Activated CD4-positive, alpha-beta memory T cell treated with anti-CD3 and anti-CD28 coated beads for 36 hours (primary cell): ENCODE results near the gene GOLT1B. TPM values are rescaled to one million over a fixed set of nuclear protein-coding genes. Genes with fewer than 3 reads are reported as not detected.

Experiments used
- CTCF ChIA-PET: fragments of 350-600 bp; sonication (Branson Sonifier 250); formaldehyde crosslinking; loops from one replicate; lab custom pipeline; 2021; ENCODE audit warnings: antibody characterized with exemption, inconsistent platforms; lab: Charles Lee
- POLR2A ChIA-PET: fragments of 350-600 bp; sonication (Branson Sonifier 250); formaldehyde crosslinking; loops from one replicate; lab custom pipeline; 2021; ENCODE audit warnings: antibody characterized with exemption; lab: Charles Lee
- DNase-seq: peaks from one replicate; pipeline ENCODE4 v3.0.0-alpha.2; 2020
- H3K27ac Mint-ChIP-seq: one replicate; pipeline ENCODE4 v1.8.0; 2021; ENCODE audit warnings: mixed read lengths
- H3K27me3 Mint-ChIP-seq: one replicate; pipeline ENCODE4 v1.8.0; 2021; ENCODE audit warnings: mixed read lengths
- H3K36me3 Mint-ChIP-seq: one replicate; pipeline ENCODE4 v1.8.0; 2021; ENCODE audit warnings: mixed read lengths
- H3K4me1 Mint-ChIP-seq: one replicate; pipeline ENCODE4 v1.8.0; 2021; ENCODE audit warnings: low read depth, mixed read lengths
- H3K4me3 Mint-ChIP-seq: one replicate; pipeline ENCODE4 v1.8.0; 2021; ENCODE audit warnings: mild to moderate bottlenecking, mixed read lengths
- H3K9me3 Mint-ChIP-seq: one replicate; pipeline ENCODE4 v1.8.0; 2021; ENCODE audit warnings: mixed read lengths
- intact Hi-C: fragments of 100-400 bp; cut with micrococcal nuclease; formaldehyde crosslinking; loops from one replicate; pipeline ENCODE4 v1.15.1; 2023
- total RNA-seq, 2 experiments: library from RNA; stranded (reverse); gene quantifications; one replicate each; pipeline ENCODE4 v1.2.3, GENCODE V29; 2021

Gene GOLT1B
- total RNA-seq, 2 experiments from 2014 or later, result 43.6 to 45.2 TPM

- intact Hi-C loops, result loop anchor here (5.0 kb wide), 1 partner anchor 72 kb away; no protein-coding TSS in a partner anchor
- Mint-ChIP-seq H3K9me3 (no peaks in the 10 kb centered on the region), H3K36me3 (no peaks in the 10 kb centered on the region), H3K27me3 (no peaks in the 10 kb centered on the region), H3K4me1 (peaks cover 7% of the 10 kb centered on the region), H3K27ac (no peak overlapping the region), H3K4me3 (no peak overlapping the region)
- no peak for DNase-seq
- POLR2A ChIA-PET, result no interaction called here
- CTCF ChIA-PET, result no interaction called here
Observed at GRCh38 chr12:21545557-21545956, 44.0 kb downstream of the GOLT1B start.

GRCh38 chr12:21546716-21547115 is 45.1 kb downstream of the GOLT1B start:
- Mint-ChIP-seq H3K9me3 (no peaks in the 10 kb centered on the region), H3K27ac (no peak overlapping the region)
- POLR2A ChIA-PET, result no interaction called here

GRCh38 chr12:21547437-21547836 is 45.8 kb downstream of the GOLT1B start:
- Mint-ChIP-seq H3K27ac (no peak overlapping the region), H3K27me3 (no peaks in the 10 kb centered on the region), H3K4me3 (no peak overlapping the region), H3K36me3 (no peaks in the 10 kb centered on the region), H3K9me3 (no peaks in the 10 kb centered on the region), H3K4me1 (peaks cover 5% of the 10 kb centered on the region)
- intact Hi-C loops, result loop anchor here (5.0 kb wide), 1 partner anchor 70 kb away; no protein-coding TSS in a partner anchor
- ChIA-PET CTCF (no interaction called here), POLR2A (no interaction called here)
- peak; percentile 31 for DNase-seq

More at GRCh38 chr12:21546716-21547115, 45.1 kb downstream of the GOLT1B start:
- intact Hi-C loops, result loop anchor here (5.0 kb wide), 1 partner anchor 71 kb away; no protein-coding TSS in a partner anchor
- Mint-ChIP-seq H3K27me3 (no peaks in the 10 kb centered on the region), H3K4me1 (peaks cover 5% of the 10 kb centered on the region), H3K4me3 (no peak overlapping the region), H3K36me3 (no peaks in the 10 kb centered on the region)
- CTCF ChIA-PET, result no interaction called here
- no peak for DNase-seq

DNA sequence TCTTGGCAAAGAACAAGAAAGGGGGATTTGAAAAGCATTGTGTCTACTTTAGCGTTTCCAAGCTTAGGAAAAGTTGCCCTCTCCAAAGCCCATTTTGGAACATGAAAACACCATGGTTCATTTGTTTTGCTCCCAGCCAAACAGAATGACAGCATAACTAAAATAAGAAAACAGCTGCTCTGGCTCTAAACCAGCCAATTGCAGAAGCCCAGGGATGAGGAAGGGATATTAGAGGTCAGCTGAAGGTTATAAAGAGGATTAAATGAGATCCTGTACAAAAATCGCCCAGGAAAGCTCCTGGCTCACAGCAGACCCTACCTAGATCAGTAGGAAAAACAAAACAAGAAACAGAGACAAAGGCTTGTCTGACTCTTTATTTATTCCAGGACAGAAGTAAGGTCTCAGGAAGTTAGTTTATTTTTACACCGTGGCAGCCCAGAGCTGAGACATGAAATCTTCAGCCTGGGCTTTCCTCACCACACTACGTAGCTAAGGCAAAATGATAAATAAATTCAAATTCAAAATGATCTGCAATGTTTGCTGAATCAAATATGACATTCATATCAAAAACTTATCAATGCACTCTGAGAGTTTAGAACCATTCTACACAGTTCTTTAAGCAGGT is 50.4 kb downstream of the GOLT1B start:
- Mint-ChIP-seq H3K4me1 (peaks cover 5% of the 10 kb centered on the region), H3K27ac (no peak overlapping the region), H3K9me3 (no peaks in the 10 kb centered on the region), H3K4me3 (no peak overlapping the region), H3K36me3 (no peaks in the 10 kb centered on the region), H3K27me3 (no peaks in the 10 kb centered on the region)
- POLR2A ChIA-PET, result no interaction called here
- CTCF ChIA-PET, result interaction anchor here (0.7 kb wide), 1 partner anchor 765 kb away, joined by 6 read pairs; no protein-coding TSS in a partner anchor
- DNase-seq, result no peak
- intact Hi-C loops, result no loop called here

DNA sequence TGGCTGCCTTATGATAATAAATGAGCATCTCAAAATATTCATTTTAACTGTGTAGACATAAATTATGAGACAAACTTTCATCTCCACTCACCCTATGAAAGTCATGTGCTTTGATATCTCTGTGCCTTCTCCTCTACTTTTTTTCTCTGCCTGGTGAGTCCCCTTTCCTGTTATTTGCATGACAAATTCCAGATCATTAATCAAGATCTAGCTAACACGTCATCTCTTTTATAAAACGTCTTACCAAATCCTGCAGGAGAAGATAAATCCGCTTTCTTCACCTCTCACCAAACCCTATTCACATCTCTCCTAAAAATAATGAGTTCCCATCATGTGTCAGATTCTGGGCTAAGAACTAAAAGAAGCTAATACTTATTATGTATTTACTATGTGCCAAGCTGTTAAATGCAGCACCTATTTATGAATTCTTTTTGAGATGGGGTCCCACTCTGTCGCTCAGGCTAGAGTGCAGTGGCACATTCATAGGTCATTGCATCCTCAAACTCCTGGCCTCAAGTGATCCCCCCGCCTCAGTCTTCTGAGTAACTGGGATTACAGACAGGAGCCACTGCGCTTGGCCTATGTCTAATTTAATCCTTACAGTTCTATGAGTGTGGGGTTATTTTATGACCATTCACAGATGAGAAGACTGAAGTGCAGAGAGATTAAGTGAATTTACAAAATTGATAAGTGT is 51.2 kb downstream of the GOLT1B start:
- Mint-ChIP-seq H3K27ac (no peak overlapping the region), H3K27me3 (no peaks in the 10 kb centered on the region), H3K36me3 (no peaks in the 10 kb centered on the region), H3K4me1 (no peaks in the 10 kb centered on the region), H3K9me3 (no peaks in the 10 kb centered on the region), H3K4me3 (no peak overlapping the region)
- ChIA-PET CTCF (no interaction called here), POLR2A (no interaction called here)
- intact Hi-C loops, result no loop called here
- DNase-seq, result no peak

- Mint-ChIP-seq H3K4me3 (no peak overlapping the region), H3K27me3 (no peaks in the 10 kb centered on the region), H3K27ac (no peak overlapping the region), H3K9me3 (no peaks in the 10 kb centered on the region), H3K4me1 (no peaks in the 10 kb centered on the region), H3K36me3 (no peaks in the 10 kb centered on the region)
- intact Hi-C loops, result no loop called here
- ChIA-PET POLR2A (no interaction called here), CTCF (no interaction called here)
- no peak for DNase-seq
Observed at GRCh38 chr12:21553329-21553675, 51.7 kb downstream of the GOLT1B start.

GRCh38 chr12:21558100-21558679 is 56.6 kb downstream of the GOLT1B start:
- Mint-ChIP-seq H3K4me3 (no peak overlapping the region), H3K27ac (no peak overlapping the region), H3K4me1 (peaks cover 11% of the 10 kb centered on the region), H3K9me3 (no peaks in the 10 kb centered on the region), H3K27me3 (no peaks in the 10 kb centered on the region), H3K36me3 (peaks cover 1% of the 10 kb centered on the region)
- CTCF ChIA-PET, result interaction anchor here (1.4 kb wide), 1 partner anchor 122 kb away, joined by 4 read pairs; no protein-coding TSS in a partner anchor
- no peak for DNase-seq
- intact Hi-C loops, result no loop called here
- POLR2A ChIA-PET, result no interaction called here

GRCh38 chr12:21559855-21560569 is 58.4 kb downstream of the GOLT1B start:
- DNase-seq, result no peak
- peaks cover 1% of the 10 kb centered on the region for H3K36me3 Mint-ChIP-seq
- H3K27ac Mint-ChIP-seq, result peak overlapping the region; percentile 82
- H3K27me3 Mint-ChIP-seq, result no peaks in the 10 kb centered on the region
- intact Hi-C loops, result loop anchor here (1.0 to 5.0 kb wide), 3 partner anchors 21 to 107 kb away; no protein-coding TSS in a partner anchor
- no peaks in the 10 kb centered on the region for H3K9me3 Mint-ChIP-seq
- H3K4me1 Mint-ChIP-seq, result peaks cover 11% of the 10 kb centered on the region
- CTCF ChIA-PET, result interaction anchor here (0.5 to 1.2 kb wide), 3 partner anchors 12 to 50 kb away, joined by 3 to 4 read pairs (median 3); no protein-coding TSS in a partner anchor
- POLR2A ChIA-PET, result interaction anchor here (1.8 kb wide), 1 partner anchor 56 kb away, joined by 5 read pairs; no protein-coding TSS in a partner anchor
- no peak overlapping the region for H3K4me3 Mint-ChIP-seq

DNA sequence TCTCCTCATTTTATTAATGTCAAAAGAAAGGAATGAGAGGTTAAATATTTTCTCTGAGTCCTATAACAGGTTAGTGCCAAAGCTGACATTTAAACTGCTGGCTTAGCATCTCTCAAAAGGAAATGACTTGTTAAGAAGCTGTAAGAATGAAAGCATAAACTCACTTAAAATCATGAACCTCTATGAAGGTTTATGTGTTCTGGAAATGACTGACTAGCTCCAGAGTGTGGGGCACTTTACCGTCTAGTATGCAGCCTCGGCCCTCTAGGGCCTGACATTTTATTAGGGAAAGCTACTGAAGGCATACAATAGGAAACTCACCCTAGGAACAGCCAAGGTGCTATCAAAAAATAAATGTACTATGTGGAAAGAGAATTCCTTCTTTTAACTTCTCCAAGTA is 59.6 kb downstream of the GOLT1B start:
- Mint-ChIP-seq H3K4me1 (peaks cover 11% of the 10 kb centered on the region), H3K27ac (peak overlapping the region; percentile 49), H3K27me3 (no peaks in the 10 kb centered on the region), H3K36me3 (peaks cover 1% of the 10 kb centered on the region), H3K4me3 (no peak overlapping the region), H3K9me3 (no peaks in the 10 kb centered on the region)
- POLR2A ChIA-PET, result interaction anchor here (1.2 to 1.8 kb wide), 2 partner anchors 54 to 60 kb away, joined by 5 read pairs; partner anchors contain the start of genes GOLT1B and RECQL
- no peak for DNase-seq
- intact Hi-C loops, result loop anchor here (5.0 kb wide), 1 partner anchor 56 kb away; no protein-coding TSS in a partner anchor
- CTCF ChIA-PET, result no interaction called here

DNA sequence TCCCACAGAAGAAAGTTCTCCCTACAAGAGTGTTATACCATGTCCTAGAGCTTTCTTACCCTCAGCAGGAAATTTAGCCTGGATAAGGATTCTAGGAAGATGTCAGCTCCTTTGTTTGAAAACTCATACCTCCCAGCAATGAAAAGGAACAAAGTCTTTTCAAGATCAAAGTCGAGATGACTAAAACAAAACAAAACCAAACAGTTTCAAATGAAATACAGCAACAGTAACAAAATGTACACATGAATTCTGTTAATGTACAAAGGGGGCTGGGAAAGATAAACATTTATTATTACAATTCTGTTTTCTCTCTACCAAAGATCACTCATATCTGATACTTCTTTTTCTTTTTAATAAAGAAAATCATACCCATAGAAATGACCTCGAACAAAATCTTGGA is 61.3 kb downstream of the GOLT1B start:
- ChIA-PET CTCF (no interaction called here), POLR2A (no interaction called here)
- Mint-ChIP-seq H3K9me3 (no peaks in the 10 kb centered on the region), H3K27ac (no peak overlapping the region), H3K36me3 (peaks cover 1% of the 10 kb centered on the region), H3K27me3 (no peaks in the 10 kb centered on the region), H3K4me1 (peaks cover 11% of the 10 kb centered on the region), H3K4me3 (no peak overlapping the region)
- intact Hi-C loops, result loop anchor here (5.0 kb wide), 1 partner anchor 54 kb away; no protein-coding TSS in a partner anchor
- DNase-seq, result no peak

DNA sequence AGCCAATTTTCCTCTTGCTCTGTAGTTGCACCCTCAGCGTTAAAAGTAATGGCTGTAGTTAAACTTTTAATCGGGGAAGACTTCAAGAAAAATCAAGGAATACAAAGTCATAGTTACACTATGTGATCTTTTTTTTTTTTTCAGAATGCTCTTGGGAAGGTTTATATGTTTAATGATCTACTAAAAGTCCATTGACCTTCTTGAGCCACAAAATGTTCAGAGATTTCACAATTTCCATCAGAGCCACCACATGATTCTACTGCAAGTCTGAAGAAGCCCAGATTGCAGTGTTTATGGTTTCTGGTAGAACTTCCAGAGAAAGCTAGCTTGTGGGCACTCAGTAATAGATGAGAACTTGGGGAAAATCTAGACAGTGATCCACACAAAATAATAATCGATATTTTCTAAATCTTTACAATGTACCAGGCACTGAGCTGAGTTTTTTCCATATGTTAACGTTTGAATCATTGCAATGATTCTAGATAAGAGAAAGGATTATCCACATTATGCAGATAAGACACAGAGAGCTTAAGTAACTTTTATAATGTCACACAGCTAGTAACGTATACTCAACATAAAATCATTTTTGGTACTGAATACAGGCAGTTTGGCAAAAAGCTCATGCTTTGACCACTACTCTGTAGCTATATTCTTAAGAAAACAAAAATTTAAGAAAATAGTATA is 64.8 kb downstream of the GOLT1B start:
- POLR2A ChIA-PET, result no interaction called here
- DNase-seq, result no peak
- intact Hi-C loops, result no loop called here
- Mint-ChIP-seq H3K27me3 (no peaks in the 10 kb centered on the region), H3K4me1 (no peaks in the 10 kb centered on the region), H3K4me3 (no peak overlapping the region), H3K9me3 (no peaks in the 10 kb centered on the region), H3K36me3 (no peaks in the 10 kb centered on the region), H3K27ac (no peak overlapping the region)
- CTCF ChIA-PET, result no interaction called here
